IMR-90 (cell line): ENCODE measurements around the gene STEAP3. TPM values are rescaled to one million over a fixed set of nuclear protein-coding genes. Genes with fewer than 3 reads are reported as not detected.

Source experiments
- ATAC-seq: fragments of 200-7000 bp; cut with Tn5 transposase; 2 replicates; pipeline ENCODE4 v1.9.1; 2020; ENCODE audit warnings: low read depth, mild to moderate bottlenecking, moderate library complexity
- BruUV-seq: library from RNA; stranded (reverse); fragments of 400-500 nt; replicated peaks from 2 replicates; lab custom pipeline; 2021; lab: Mats Ljungman, UMichigan
- CTCF ChIA-PET: fragments of 300-600 bp; formaldehyde crosslinking; extraction: SDS; loops from one replicate; lab custom pipeline; 2021; ENCODE audit warnings: antibody characterized with exemption; lab: Yijun Ruan, JAX
- POLR2A ChIA-PET: fragments of 300-600 bp; sonication (Branson Sonifier 250); formaldehyde crosslinking; loops from one replicate; lab custom pipeline; 2022; ENCODE audit warnings: antibody characterized with exemption; ENCODE audit not compliant: unreplicated experiment; lab: Charles Lee
- DNase-seq: peaks from one replicate; pipeline ENCODE4 v3.0.0; 2013
- H2AFZ ChIP-seq: replicated peaks from 2 replicates; pipeline ENCODE3; 2013; ENCODE audit warnings: low read length, mild to moderate bottlenecking; ENCODE audit not compliant: poor library complexity
- H2AK5ac ChIP-seq: 2 replicates; pipeline ENCODE4 v1.6.1; 2013; ENCODE audit warnings: low read depth, low read length, inconsistent platforms
- H2AK9ac ChIP-seq: replicated peaks from 2 replicates; pipeline ENCODE3; 2013; ENCODE audit warnings: mild to moderate bottlenecking, low read depth, low read length, moderate library complexity; ENCODE audit not compliant: poor library complexity
- H2BK120ac ChIP-seq: 2 replicates; pipeline ENCODE4 v1.6.1; 2013; ENCODE audit warnings: low read depth, low read length, inconsistent platforms
- H2BK15ac ChIP-seq: 3 replicates; pipeline ENCODE4 v1.6.1; 2013; ENCODE audit warnings: low read depth, low read length, inconsistent platforms
- H2BK20ac ChIP-seq: 2 replicates; pipeline ENCODE4 v1.6.1; 2013; ENCODE audit warnings: low read depth, mild to moderate bottlenecking, inconsistent platforms, low read length, moderate library complexity
- H2BK5ac ChIP-seq: 2 replicates; pipeline ENCODE4 v1.6.1; 2013; ENCODE audit warnings: mild to moderate bottlenecking, low read depth, low read length, inconsistent platforms; ENCODE audit not compliant: poor library complexity, severe bottlenecking
- H3K14ac ChIP-seq: replicated peaks from 2 replicates; pipeline ENCODE4 v1.6.1; 2013; ENCODE audit warnings: low read depth, low read length, inconsistent platforms
- H3K18ac ChIP-seq: 2 replicates; pipeline ENCODE4 v1.6.1; 2013; ENCODE audit warnings: low read depth, low read length, control low read depth
- H3K23ac ChIP-seq: 2 replicates; pipeline ENCODE4 v1.6.1; 2013; ENCODE audit warnings: low read depth, low read length, inconsistent platforms
- H3K27ac ChIP-seq: 2 replicates; pipeline ENCODE4 v1.5.1; 2013; ENCODE audit warnings: mild to moderate bottlenecking, control low read depth, low read length; ENCODE audit not compliant: insufficient read depth
- H3K27me3 ChIP-seq: 2 replicates; pipeline ENCODE4 v1.6.1; 2013; ENCODE audit warnings: low read length; ENCODE audit not compliant: control insufficient read depth, insufficient read depth
- H3K36me3 ChIP-seq: 2 replicates; pipeline ENCODE4 v1.6.1; 2013; ENCODE audit warnings: low read length, mixed read lengths; ENCODE audit not compliant: control insufficient read depth, insufficient read depth
- H3K4ac ChIP-seq: 2 replicates; pipeline ENCODE4 v1.6.1; 2013; ENCODE audit warnings: low read depth, low read length, inconsistent platforms
- H3K4me1 ChIP-seq: 2 replicates; pipeline ENCODE4 v1.6.1; 2013; ENCODE audit warnings: low read length, mixed read lengths; ENCODE audit not compliant: control insufficient read depth, insufficient read depth
- H3K4me2 ChIP-seq: 2 replicates; pipeline ENCODE4 v1.6.1; 2013; ENCODE audit warnings: low read depth, mild to moderate bottlenecking, control low read depth, low read length, moderate library complexity
- H3K4me3 ChIP-seq: 2 replicates; pipeline ENCODE4 v1.5.1; 2013; ENCODE audit warnings: low read depth, mild to moderate bottlenecking, control low read depth, low read length, moderate library complexity; ENCODE audit not compliant: insufficient read depth
- H3K56ac ChIP-seq: 2 replicates; pipeline ENCODE4 v1.6.1; 2013; ENCODE audit warnings: low read length, inconsistent platforms; ENCODE audit not compliant: insufficient read depth; ENCODE audit errors: extremely low read depth
- H3K79me1 ChIP-seq, 2 experiments: 2 replicates each; pipeline ENCODE4 v1.6.1; 2013; ENCODE audit warnings: low read length in 2 of 2, inconsistent platforms in 1 of 2, low read depth in 1 of 2
- H3K9ac ChIP-seq: 2 replicates; pipeline ENCODE4 v1.6.1; 2013; ENCODE audit warnings: low read depth, low read length, control low read depth
- H3K9me1 ChIP-seq: 2 replicates; pipeline ENCODE4 v1.6.1; 2013; ENCODE audit warnings: low read length, inconsistent platforms; ENCODE audit not compliant: insufficient read depth
- H3K9me3 ChIP-seq: 2 replicates; pipeline ENCODE4 v1.6.1; 2013; ENCODE audit warnings: low read length; ENCODE audit not compliant: control insufficient read depth, insufficient read depth
- H4K20me1 ChIP-seq: 2 replicates; pipeline ENCODE4 v1.6.1; 2013; ENCODE audit warnings: low read length, inconsistent platforms; ENCODE audit not compliant: insufficient read depth
- H4K5ac ChIP-seq: 2 replicates; pipeline ENCODE4 v1.6.1; 2013; ENCODE audit warnings: mild to moderate bottlenecking, low read depth, low read length, control low read depth
- H4K8ac ChIP-seq, 2 experiments: 2 replicates each; pipeline ENCODE4 v1.6.1; 2013; ENCODE audit warnings: low read depth in 2 of 2, low read length in 2 of 2, control low read depth in 1 of 2, inconsistent platforms in 1 of 2
- H4K91ac ChIP-seq: 2 replicates; pipeline ENCODE4 v1.6.1; 2013; ENCODE audit warnings: low read depth, low read length, inconsistent platforms; ENCODE audit not compliant: insufficient read depth
- BHLHE40 ChIP-seq: fragments of 150-350 bp; IDR thresholded peaks from 2 replicates; pipeline ENCODE4 v1.6.1; 2016; ENCODE audit warnings: mild to moderate bottlenecking, low read depth, low read length
- CEBPB ChIP-seq: IDR thresholded peaks from 2 replicates; pipeline ENCODE4 v1.6.1; 2012; ENCODE audit warnings: low read depth, low read length, improper control_type of control experiment
- MAFK ChIP-seq: IDR thresholded peaks from 2 replicates; pipeline ENCODE4 v1.6.1; 2012; ENCODE audit warnings: low read depth, low read length, improper control_type of control experiment
- MAZ ChIP-seq: IDR thresholded peaks from 2 replicates; pipeline ENCODE4 v1.6.1; 2012; ENCODE audit warnings: low read depth, mild to moderate bottlenecking, low read length, improper control_type of control experiment, moderate library complexity, borderline replicate concordance
- NFE2L2 ChIP-seq: fragments of 150-350 bp; IDR thresholded peaks from 2 replicates; pipeline ENCODE4 v1.6.1; 2016; ENCODE audit warnings: low read depth, mild to moderate bottlenecking, low read length
- POLR2A ChIP-seq: IDR thresholded peaks from 2 replicates; pipeline ENCODE4 v1.6.1; 2012; ENCODE audit warnings: mild to moderate bottlenecking, low read depth, low read length
- SMC3 ChIP-seq: fragments of 150-350 bp; IDR thresholded peaks from 2 replicates; pipeline ENCODE4 v1.6.1; 2016; ENCODE audit warnings: low read depth, mild to moderate bottlenecking, antibody characterized with exemption, low read length, moderate library complexity
- USF2 ChIP-seq: fragments of 150-350 bp; IDR thresholded peaks from 2 replicates; pipeline ENCODE4 v1.6.1; 2017; ENCODE audit warnings: mild to moderate bottlenecking, antibody characterized with exemption, low read length, low read depth
- WGBS, 2 experiments: methylation state at CpG; one replicate each; pipeline versions ENCODE4 v1.1.5 to v1.1.7; 2013; ENCODE audit warnings: missing lambda C conversion rate in 2 of 2; ENCODE audit not compliant: insufficient read length in 1 of 2; ENCODE audit errors: extremely low coverage in 2 of 2; 5-methylcytosine and 5-hydroxymethylcytosine counted together
- dilution Hi-C: fragments of 300-500 bp; cut with HindIII; formaldehyde crosslinking; loops from one replicate; pipeline ENCODE4 v1.14.3; 2018; ENCODE audit warnings: low sequenced_read_pairs; ENCODE audit not compliant: unreplicated experiment
- in situ Hi-C: fragments of 300-500 bp; cut with MboI; formaldehyde crosslinking; loops from 3 replicates; pipeline ENCODE4 v1.14.3; 2019; ENCODE audit warnings: low sequenced_read_pairs, inconsistent platforms, mixed read lengths
- intact Hi-C: fragments of 100-400 bp; cut with micrococcal nuclease; formaldehyde crosslinking; loops from 2 replicates; pipeline ENCODE4 v1.10.0; 2022
- polyA plus RNA-seq, 3 experiments: library from polyadenylated mRNA; depleted of rRNA; stranded (reverse); fragments of >200 nt; gene quantifications; 2 replicates each; pipeline ENCODE4 v1.2.3, GENCODE V29; 2012; ENCODE audit warnings: low replicate concordance in 1 of 3
- total RNA-seq: library from RNA; depleted of rRNA; stranded (reverse); fragments of >200 nt; gene quantifications from 2 replicates; pipeline ENCODE4 v1.2.3, GENCODE V29; 2012
- TF ChIP-seq, protein P1 (sequence below): conservative IDR thresholded peaks from 2 replicates; pipeline ENCODE4 v1.5.1; 2012; ENCODE audit warnings: mild to moderate bottlenecking, low read depth, low read length, improper control_type of control experiment

STEAP3 gene
- total and polyA plus RNA-seq, 2 of the 4 experiments (the other 2 are of a cell fraction) = 19.4 to 43.9 TPM

DNA sequence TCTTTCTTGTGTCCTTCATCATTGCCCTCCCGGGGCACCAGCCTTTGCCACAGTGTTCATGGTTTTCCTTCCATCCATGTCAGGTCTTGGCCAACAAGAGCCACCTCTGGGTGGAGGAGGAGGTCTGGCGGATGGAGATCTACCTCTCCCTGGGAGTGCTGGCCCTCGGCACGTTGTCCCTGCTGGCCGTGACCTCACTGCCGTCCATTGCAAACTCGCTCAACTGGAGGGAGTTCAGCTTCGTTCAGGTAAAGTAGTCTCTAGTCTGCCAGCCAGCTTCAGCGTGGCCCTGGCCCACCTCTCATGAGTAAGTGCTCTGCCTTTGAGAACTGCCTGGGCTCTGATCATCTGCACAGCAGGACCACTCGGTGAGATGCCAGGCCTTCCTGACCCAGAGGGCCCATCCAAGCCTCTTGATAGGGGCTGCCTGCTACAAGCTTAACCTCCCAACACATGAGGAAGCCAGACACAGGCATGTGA is 31.0 kb downstream of the STEAP3 start:
- Histone ChIP-seq H3K36me3 (no peaks in the 10 kb centered on the region), H2AFZ (no peak overlapping the region), H3K27ac (no peak overlapping the region), H3K9me1 (peaks cover 33% of the 10 kb centered on the region), H3K18ac (no peak overlapping the region), H3K4me1 (peaks cover 23% of the 10 kb centered on the region), H3K79me1 (peaks cover 0 to 24% of the 10 kb centered on the region in 2 experiments; a peak in 2 of 4 replicates), H4K8ac (peak overlapping the region; percentile 10 to 24; a peak in 2 of 4 replicates), H2BK20ac (peak overlapping the region; percentile 78), H2AK9ac (no peak overlapping the region), H3K4me3 (no peak overlapping the region), H2AK5ac (peak overlapping the region; percentile 85), H3K14ac (peak overlapping the region; percentile 20; the same call in 1 of the 2 replicates), H3K9ac (no peak overlapping the region), H2BK15ac (peak overlapping the region; percentile 78; the same call in 1 of the 3 replicates), H2BK120ac (peak overlapping the region; percentile 79), H4K91ac (peak overlapping the region; percentile 80), H3K9me3 (no peaks in the 10 kb centered on the region), H3K4me2 (no peak overlapping the region), H3K56ac (no peak overlapping the region), H2BK5ac (no peak overlapping the region), H3K27me3 (no peaks in the 10 kb centered on the region), H3K4ac (peak overlapping the region; percentile 72), H4K5ac (no peak overlapping the region), H4K20me1 (peaks cover 8% of the 10 kb centered on the region; the same call in 1 of the 2 replicates), H3K23ac (peak overlapping the region; percentile 34)
- DNase-seq (no peak), ATAC-seq (no peak)
- dilution Hi-C loops = no loop called here
- in situ Hi-C loops = loop anchor here (25.0 kb wide), 1 partner anchor 92 kb away; the partner anchor contains the start of gene C1QL2
- CTCF ChIA-PET = no interaction called here
- WGBS, 2 experiments = 100% methylated on average over 6 of the region's 10 CpGs; no CpG with 5 or more reads in 1 of the 2 experiments
- TF ChIP-seq MAFK = no peak
- TF ChIP-seq, protein P1, sequence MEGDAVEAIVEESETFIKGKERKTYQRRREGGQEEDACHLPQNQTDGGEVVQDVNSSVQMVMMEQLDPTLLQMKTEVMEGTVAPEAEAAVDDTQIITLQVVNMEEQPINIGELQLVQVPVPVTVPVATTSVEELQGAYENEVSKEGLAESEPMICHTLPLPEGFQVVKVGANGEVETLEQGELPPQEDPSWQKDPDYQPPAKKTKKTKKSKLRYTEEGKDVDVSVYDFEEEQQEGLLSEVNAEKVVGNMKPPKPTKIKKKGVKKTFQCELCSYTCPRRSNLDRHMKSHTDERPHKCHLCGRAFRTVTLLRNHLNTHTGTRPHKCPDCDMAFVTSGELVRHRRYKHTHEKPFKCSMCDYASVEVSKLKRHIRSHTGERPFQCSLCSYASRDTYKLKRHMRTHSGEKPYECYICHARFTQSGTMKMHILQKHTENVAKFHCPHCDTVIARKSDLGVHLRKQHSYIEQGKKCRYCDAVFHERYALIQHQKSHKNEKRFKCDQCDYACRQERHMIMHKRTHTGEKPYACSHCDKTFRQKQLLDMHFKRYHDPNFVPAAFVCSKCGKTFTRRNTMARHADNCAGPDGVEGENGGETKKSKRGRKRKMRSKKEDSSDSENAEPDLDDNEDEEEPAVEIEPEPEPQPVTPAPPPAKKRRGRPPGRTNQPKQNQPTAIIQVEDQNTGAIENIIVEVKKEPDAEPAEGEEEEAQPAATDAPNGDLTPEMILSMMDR = no peak
- TF ChIP-seq SMC3 = no peak
- no peak for TF ChIP-seq MAZ
- TF ChIP-seq POLR2A = no peak
- TF ChIP-seq CEBPB = no peak
- TF ChIP-seq NFE2L2 = no peak
- no peak for TF ChIP-seq USF2
- no peak for TF ChIP-seq BHLHE40
- intact Hi-C loops = no loop called here
- POLR2A ChIA-PET = no interaction called here
- BruUV-seq = no TSS peak
